Measurements from ENCODE around the gene CAB39L. TPM values are rescaled to one million over a fixed set of nuclear protein-coding genes. Genes with fewer than 3 reads are reported as not detected.

Gene CAB39L
- polyA plus RNA-seq, 1 donor (not counting 4 experiments of a cell fraction or from before 2014, with no cell fraction given): 10.1 TPM

DNA sequence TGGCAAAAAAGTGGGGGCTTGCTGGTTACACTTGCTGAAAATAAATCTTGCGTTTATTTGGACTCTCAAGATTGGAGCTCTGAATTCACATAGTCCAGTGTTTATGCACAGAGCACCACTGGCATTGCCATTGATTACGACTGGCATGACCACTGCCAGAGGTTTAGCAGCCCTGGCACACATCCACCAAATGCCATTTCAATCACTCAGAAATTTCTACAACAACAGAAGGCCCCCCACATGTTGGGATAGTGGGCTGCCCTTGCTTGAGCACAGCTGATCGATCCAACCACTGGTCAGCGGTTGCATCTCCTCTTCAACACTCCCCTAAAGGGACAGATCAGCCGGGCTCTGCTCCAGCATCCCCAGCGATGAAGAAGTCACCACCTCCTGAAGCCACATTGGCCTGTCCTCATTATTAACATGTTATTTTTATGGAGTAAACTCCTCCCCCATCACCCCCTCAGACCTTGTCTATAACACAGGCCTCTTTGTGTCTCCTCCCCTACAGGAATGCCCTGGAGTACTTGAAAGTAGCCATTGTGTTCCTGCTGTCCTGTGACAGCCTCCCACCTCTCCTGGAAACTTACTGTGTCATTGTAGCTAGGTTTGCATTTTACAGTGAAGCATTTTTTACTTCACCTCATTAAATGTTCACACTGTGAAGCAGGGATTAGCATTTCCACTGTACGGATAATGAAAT lies 144.8 kb downstream of the CAB39L start:
- FAIRE-seq (no peak), DNase-seq (ENCODE audit: low read depth, low spot score) (no peak)
- Histone ChIP-seq H3K9me1 (ENCODE audit: control insufficient read depth, extremely low read depth, insufficient read depth, low read length) (no peaks in the 10 kb centered on the region), H3K4me1 (ENCODE audit: control insufficient read depth, extremely low read depth, insufficient read depth, low read length) (peaks cover 3% of the 10 kb centered on the region), H2AFZ (ENCODE audit: control insufficient read depth, low read length) (no peak overlapping the region), H4K20me1 (ENCODE audit: control insufficient read depth, extremely low read depth, insufficient read depth, low read length) (no peaks in the 10 kb centered on the region), H3K27ac (ENCODE audit: control insufficient read depth, insufficient read depth, low read length) (no peak overlapping the region), H3K79me2 (ENCODE audit: control insufficient read depth, insufficient read depth, low read length) (no peaks in the 10 kb centered on the region), H3K9ac (ENCODE audit: control insufficient read depth, extremely low read depth, insufficient read depth, low read length) (no peak overlapping the region), H3K36me3 (ENCODE audit: control insufficient read depth in 2 of 2, extremely low read depth in 1 of 2, insufficient read depth in 2 of 2, low read length in 2 of 2) (no peaks in the 10 kb centered on the region), H3K27me3 (ENCODE audit: control insufficient read depth, extremely low read depth, insufficient read depth, low read length) (no peaks in the 10 kb centered on the region), H3K9me3 (ENCODE audit: control insufficient read depth, low read depth, low read length) (no peaks in the 10 kb centered on the region), H3K4me2 (ENCODE audit: control insufficient read depth, extremely low read depth, insufficient read depth, low read depth, low read length) (no peak overlapping the region), H3K4me3 (ENCODE audit: control insufficient read depth in 2 of 3, extremely low read depth in 1 of 3, insufficient read depth in 2 of 3, low read depth in 1 of 3, low read length in 3 of 3) (no peak overlapping the region)
- dilution Hi-C loops (cut with MboI; ENCODE audit: extremely low pct_ligation_motif_present, low sequenced_read_pairs): no loop called here
- no peak for TF ChIP-seq EZH2 (IDR thresholded peaks at IDR 0.05; ENCODE audit: low read length)
- TF ChIP-seq, protein P1, sequence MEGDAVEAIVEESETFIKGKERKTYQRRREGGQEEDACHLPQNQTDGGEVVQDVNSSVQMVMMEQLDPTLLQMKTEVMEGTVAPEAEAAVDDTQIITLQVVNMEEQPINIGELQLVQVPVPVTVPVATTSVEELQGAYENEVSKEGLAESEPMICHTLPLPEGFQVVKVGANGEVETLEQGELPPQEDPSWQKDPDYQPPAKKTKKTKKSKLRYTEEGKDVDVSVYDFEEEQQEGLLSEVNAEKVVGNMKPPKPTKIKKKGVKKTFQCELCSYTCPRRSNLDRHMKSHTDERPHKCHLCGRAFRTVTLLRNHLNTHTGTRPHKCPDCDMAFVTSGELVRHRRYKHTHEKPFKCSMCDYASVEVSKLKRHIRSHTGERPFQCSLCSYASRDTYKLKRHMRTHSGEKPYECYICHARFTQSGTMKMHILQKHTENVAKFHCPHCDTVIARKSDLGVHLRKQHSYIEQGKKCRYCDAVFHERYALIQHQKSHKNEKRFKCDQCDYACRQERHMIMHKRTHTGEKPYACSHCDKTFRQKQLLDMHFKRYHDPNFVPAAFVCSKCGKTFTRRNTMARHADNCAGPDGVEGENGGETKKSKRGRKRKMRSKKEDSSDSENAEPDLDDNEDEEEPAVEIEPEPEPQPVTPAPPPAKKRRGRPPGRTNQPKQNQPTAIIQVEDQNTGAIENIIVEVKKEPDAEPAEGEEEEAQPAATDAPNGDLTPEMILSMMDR (optimal IDR thresholded peaks at IDR 0.05 in 1 of 3, IDR thresholded peaks at IDR 0.05 in 1 of 3, conservative IDR thresholded peaks at IDR 0.05 in 1 of 3; ENCODE audit: extremely low read depth in 1 of 3, insufficient read depth in 2 of 3, low read length in 3 of 3): no peak

DNA sequence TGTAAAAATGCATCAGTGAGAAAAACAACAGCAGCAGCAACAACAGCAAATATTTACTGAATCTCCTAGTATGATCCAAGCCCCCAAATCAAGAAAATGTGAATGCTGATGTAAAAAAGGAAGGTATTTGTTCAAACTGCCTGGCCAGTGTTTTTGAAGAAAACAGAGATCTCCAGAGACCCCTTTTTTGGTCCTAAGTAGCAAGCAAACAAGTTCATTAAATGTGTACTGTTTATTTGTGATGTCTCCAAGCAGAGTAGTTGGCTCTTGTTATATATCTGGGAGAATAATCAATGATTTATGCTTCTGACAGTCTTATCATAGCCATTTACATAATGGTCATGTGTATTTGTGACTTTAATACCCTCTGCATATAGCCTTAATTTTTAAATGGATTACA lies 145.4 kb downstream of the CAB39L start:
- FAIRE-seq: no peak
- dilution Hi-C loops (cut with MboI; ENCODE audit: extremely low pct_ligation_motif_present, low sequenced_read_pairs): no loop called here
- no peaks in the 10 kb centered on the region for H3K36me3 ChIP-seq (ENCODE audit: control insufficient read depth in 2 of 2, extremely low read depth in 1 of 2, insufficient read depth in 2 of 2, low read length in 2 of 2)
- H3K9ac ChIP-seq (ENCODE audit: control insufficient read depth, extremely low read depth, insufficient read depth, low read length): no peak overlapping the region
- no peaks in the 10 kb centered on the region for H4K20me1 ChIP-seq (ENCODE audit: control insufficient read depth, extremely low read depth, insufficient read depth, low read length)
- H2AFZ ChIP-seq (ENCODE audit: control insufficient read depth, low read length): no peak overlapping the region
- H3K79me2 ChIP-seq (ENCODE audit: control insufficient read depth, insufficient read depth, low read length): no peaks in the 10 kb centered on the region
- no peak overlapping the region for H3K4me3 ChIP-seq (ENCODE audit: control insufficient read depth in 2 of 3, extremely low read depth in 1 of 3, insufficient read depth in 2 of 3, low read depth in 1 of 3, low read length in 3 of 3)
- H3K27me3 ChIP-seq (ENCODE audit: control insufficient read depth, extremely low read depth, insufficient read depth, low read length): no peaks in the 10 kb centered on the region
- H3K4me2 ChIP-seq (ENCODE audit: control insufficient read depth, extremely low read depth, insufficient read depth, low read depth, low read length): no peak overlapping the region
- TF ChIP-seq EZH2 (IDR thresholded peaks at IDR 0.05; ENCODE audit: low read length): no peak
- TF ChIP-seq, protein P1 (optimal IDR thresholded peaks at IDR 0.05 in 1 of 3, IDR thresholded peaks at IDR 0.05 in 1 of 3, conservative IDR thresholded peaks at IDR 0.05 in 1 of 3; ENCODE audit: extremely low read depth in 1 of 3, insufficient read depth in 2 of 3, low read length in 3 of 3): no peak
- no peaks in the 10 kb centered on the region for H3K9me1 ChIP-seq (ENCODE audit: control insufficient read depth, extremely low read depth, insufficient read depth, low read length)
- peaks cover 3% of the 10 kb centered on the region for H3K4me1 ChIP-seq (ENCODE audit: control insufficient read depth, extremely low read depth, insufficient read depth, low read length)
- no peaks in the 10 kb centered on the region for H3K9me3 ChIP-seq (ENCODE audit: control insufficient read depth, low read depth, low read length)
- DNase-seq (ENCODE audit: low read depth, low spot score): no peak
- no peak overlapping the region for H3K27ac ChIP-seq (ENCODE audit: control insufficient read depth, insufficient read depth, low read length)

Data from keratinocyte (primary cell).